ENCODE measurements around the gene ADAMTS17.

GRCh38 chr15:100038736-100039135 is 303.0 kb downstream of the ADAMTS17 start:
- no peak for TF ChIP-seq POLR2A (IDR thresholded peaks at IDR 0.05)
- no peak for TF ChIP-seq CTCF (IDR thresholded peaks at IDR 0.05)
- TF ChIP-seq POLR2AphosphoS5 (IDR thresholded peaks at IDR 0.05), result no peak
